HG03066 (cell line): ENCODE results near the gene ANO3.

Experiments used
- ATAC-seq: cut with Tn5 transposase; IDR thresholded peaks from one replicate; pipeline ENCODE4 v1.9.1; 2021; ENCODE audit warnings: low read depth; ENCODE audit not compliant: unreplicated experiment

ANO3 gene

GRCh38 chr11:26350002-26350401, 18.1 kb downstream of the ANO3 start:
- no peak for ATAC-seq

- no peak for ATAC-seq
These were observed 21.1 kb downstream of the ANO3 start for GRCh38 chr11:26353010-26353409.

GRCh38 chr11:26359055-26359454, 27.1 kb downstream of the ANO3 start:
- no peak for ATAC-seq

- ATAC-seq: no peak
These were observed 33.4 kb downstream of the ANO3 start for GRCh38 chr11:26365284-26365683.

GRCh38 chr11:26377619-26378018, 45.7 kb downstream of the ANO3 start:
- ATAC-seq: no peak

- no peak for ATAC-seq
These were observed 67.4 kb downstream of the ANO3 start for GRCh38 chr11:26399336-26399735.

GRCh38 chr11:26410706-26411366, 78.9 kb downstream of the ANO3 start:
- ATAC-seq: no peak

- ATAC-seq: no peak
These were observed 81.0 kb downstream of the ANO3 start for GRCh38 chr11:26412955-26413354.

- ATAC-seq: no peak
These were observed 86.5 kb downstream of the ANO3 start for GRCh38 chr11:26418386-26418912.

- ATAC-seq: no peak
These were observed 88.4 kb downstream of the ANO3 start for GRCh38 chr11:26420331-26420730.

GRCh38 chr11:26424255-26424654, 92.3 kb downstream of the ANO3 start:
- no peak for ATAC-seq

GRCh38 chr11:26439854-26440253, 107.9 kb downstream of the ANO3 start:
- no peak for ATAC-seq

- no peak for ATAC-seq
These were observed 110.2 kb downstream of the ANO3 start for GRCh38 chr11:26442131-26442530.

- no peak for ATAC-seq
These were observed 111.7 kb downstream of the ANO3 start for GRCh38 chr11:26443617-26444016.

- no peak for ATAC-seq
These were observed 125.7 kb downstream of the ANO3 start for GRCh38 chr11:26457636-26458035.

GRCh38 chr11:26465274-26465673, 133.3 kb downstream of the ANO3 start:
- ATAC-seq: no peak

- ATAC-seq: no peak
These were observed 135.6 kb downstream of the ANO3 start for GRCh38 chr11:26467506-26467905.

- ATAC-seq: no peak
These were observed 139.1 kb downstream of the ANO3 start for GRCh38 chr11:26470992-26471391.

GRCh38 chr11:26473216-26474194, 141.6 kb downstream of the ANO3 start:
- ATAC-seq: no peak

GRCh38 chr11:26474401-26474800, 142.5 kb downstream of the ANO3 start:
- ATAC-seq: no peak

GRCh38 chr11:26477396-26477795, 145.5 kb downstream of the ANO3 start:
- ATAC-seq: no peak

GRCh38 chr11:26478710-26479109, 146.8 kb downstream of the ANO3 start:
- ATAC-seq: no peak
